ENCODE measurements around the gene ADGRG4. TPM values are rescaled to one million over a fixed set of nuclear protein-coding genes. Genes with fewer than 3 reads are reported as not detected.

The ADGRG4 gene
- total and polyA plus RNA-seq, 2 donors (not counting 1 experiment from before 2014, with no cell fraction given): not detected

GRCh38 chrX:136328933-136329332, 28.2 kb downstream of the ADGRG4 start:
- no peak for TF ChIP-seq CTCF (IDR thresholded peaks at IDR 0.05)
- intact Hi-C loops (cut with micrococcal nuclease): no loop called here
- Histone ChIP-seq H2AFZ (ENCODE audit: insufficient read depth, low read depth, low read length, poor library complexity, severe bottlenecking) (no peak overlapping the region), H3K27me3 (replicated peaks in 1 of 4; ENCODE audit: control extremely low read depth in 1 of 4, control insufficient read depth in 3 of 4, insufficient read depth in 4 of 4, low read length in 3 of 4) (no peaks in the 10 kb centered on the region), H3K4me1 (ENCODE audit: control insufficient read depth in 2 of 2, insufficient read depth in 2 of 2, low read length in 2 of 2) (no peaks in the 10 kb centered on the region), H4K20me1 (ENCODE audit: control insufficient read depth, insufficient read depth, low read length, poor library complexity, severe bottlenecking) (no peaks in the 10 kb centered on the region), H3K79me2 (ENCODE audit: control insufficient read depth, insufficient read depth, low read length) (no peaks in the 10 kb centered on the region), H3K4me2 (replicated peaks; ENCODE audit: low read depth, low read length, poor library complexity, severe bottlenecking) (no peak overlapping the region), H3K4me3 (ENCODE audit: control extremely low read depth in 1 of 5, extremely low read depth in 1 of 5, insufficient read depth in 1 of 5, low read depth in 2 of 5, low read length in 4 of 5) (no peak overlapping the region), H3K36me3 (replicated peaks in 1 of 2; ENCODE audit: control extremely low read depth in 1 of 2, control insufficient read depth in 1 of 2, extremely low read depth in 1 of 2, insufficient read depth in 2 of 2, low read length in 1 of 2) (no peaks in the 10 kb centered on the region), H3K9ac (ENCODE audit: low read length) (no peak overlapping the region), H3K9me3 (ENCODE audit: control extremely low read depth in 1 of 3, control insufficient read depth in 2 of 3, insufficient read depth in 1 of 3, low read length in 2 of 3) (no peaks in the 10 kb centered on the region), H3K27ac (ENCODE audit: low read length in 2 of 2) (no peak overlapping the region)
- Mint-ChIP-seq H3K4me3 (no peak overlapping the region), H3K4me1 (no peaks in the 10 kb centered on the region), H3K9me3 (ENCODE audit: insufficient read depth) (no peaks in the 10 kb centered on the region), H3K27me3 (no peaks in the 10 kb centered on the region), H3K27ac (no peak overlapping the region)
- DNase-seq: no peak
- POLR2A ChIA-PET: no interaction called here
- CTCF ChIA-PET: no interaction called here
- no CpG with 5 or more reads among the region's 2 CpGs for WGBS (ENCODE audit: insufficient coverage)
- ATAC-seq (ENCODE audit: low read depth): no peak

- ATAC-seq (ENCODE audit: low read depth): no peak
Measured at GRCh38 chrX:136336623-136337022, 35.9 kb downstream of the ADGRG4 start.

More at GRCh38 chrX:136336623-136337022, 35.9 kb downstream of the ADGRG4 start:
- ChIA-PET CTCF (no interaction called here), POLR2A (no interaction called here)
- no peak overlapping the region for H3K4me3 Mint-ChIP-seq
- no peaks in the 10 kb centered on the region for H3K4me1 Mint-ChIP-seq
- intact Hi-C loops (cut with micrococcal nuclease): no loop called here
- H3K9ac ChIP-seq (ENCODE audit: low read length): no peak overlapping the region
- no peak for DNase-seq
- H4K20me1 ChIP-seq (ENCODE audit: control insufficient read depth, insufficient read depth, low read length, poor library complexity, severe bottlenecking): no peaks in the 10 kb centered on the region
- H3K4me3 ChIP-seq (ENCODE audit: control extremely low read depth in 1 of 5, extremely low read depth in 1 of 5, insufficient read depth in 1 of 5, low read depth in 2 of 5, low read length in 4 of 5): no peak overlapping the region
- H3K27ac Mint-ChIP-seq: no peak overlapping the region
- H3K27me3 ChIP-seq (replicated peaks in 1 of 4; ENCODE audit: control extremely low read depth in 1 of 4, control insufficient read depth in 3 of 4, insufficient read depth in 4 of 4, low read length in 3 of 4): no peaks in the 10 kb centered on the region
- H3K27ac ChIP-seq (ENCODE audit: low read length in 2 of 2): no peak overlapping the region
- no peak overlapping the region for H3K4me2 ChIP-seq (replicated peaks; ENCODE audit: low read depth, low read length, poor library complexity, severe bottlenecking)
- no CpG with 5 or more reads among the region's 1 CpG for WGBS (ENCODE audit: insufficient coverage)
- no peaks in the 10 kb centered on the region for H3K9me3 Mint-ChIP-seq (ENCODE audit: insufficient read depth)
- H3K27me3 Mint-ChIP-seq: no peaks in the 10 kb centered on the region
- TF ChIP-seq EZH2 (IDR thresholded peaks at IDR 0.05; ENCODE audit: borderline replicate concordance, insufficient read depth, low read depth, low read length, poor library complexity, severe bottlenecking) (no peak), CTCF (IDR thresholded peaks at IDR 0.05) (no peak)
- no peak overlapping the region for H2AFZ ChIP-seq (ENCODE audit: insufficient read depth, low read depth, low read length, poor library complexity, severe bottlenecking)
- H3K79me2 ChIP-seq (ENCODE audit: control insufficient read depth, insufficient read depth, low read length): no peaks in the 10 kb centered on the region
- H3K9me3 ChIP-seq (ENCODE audit: control extremely low read depth in 1 of 3, control insufficient read depth in 2 of 3, insufficient read depth in 1 of 3, low read length in 2 of 3): peaks cover 0 to 2% (median 0%) of the 10 kb centered on the region in 3 donors
- no peaks in the 10 kb centered on the region for H3K4me1 ChIP-seq (ENCODE audit: control insufficient read depth in 2 of 2, insufficient read depth in 2 of 2, low read length in 2 of 2)
- H3K36me3 ChIP-seq (replicated peaks in 1 of 2; ENCODE audit: control extremely low read depth in 1 of 2, control insufficient read depth in 1 of 2, extremely low read depth in 1 of 2, insufficient read depth in 2 of 2, low read length in 1 of 2): no peaks in the 10 kb centered on the region

All from B cell (primary cell).